Fibroblast of skin of abdomen (primary cell): ENCODE measurements around the gene ERGIC1.

Experiments used
- DNase-seq: peaks from one replicate; pipeline ENCODE4 v3.0.0-alpha.2; 2013

ERGIC1 gene

GRCh38 chr5:172903790-172904189 is 69.7 kb downstream of the ERGIC1 start:
- DNase-seq, result peak; percentile 96

DNA sequence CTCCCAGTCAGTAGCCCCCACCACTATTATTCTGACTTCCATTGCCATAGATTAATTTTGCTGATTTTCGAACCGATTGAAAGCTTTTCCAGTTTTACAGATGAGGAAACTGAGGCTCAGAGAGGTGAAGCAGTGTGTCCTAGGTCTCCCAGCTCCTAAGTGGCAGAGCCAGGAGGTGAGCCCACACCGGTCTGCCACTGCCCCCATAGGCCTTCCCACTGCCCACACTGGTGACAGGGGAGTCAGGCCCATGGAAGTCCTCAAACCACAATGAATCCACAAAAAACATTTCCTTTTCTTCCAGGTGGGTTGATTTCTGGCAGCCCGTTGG is 70.2 kb downstream of the ERGIC1 start:
- no peak for DNase-seq

GRCh38 chr5:172904643-172905345 is 70.7 kb downstream of the ERGIC1 start:
- peak; percentile 79 for DNase-seq

- peak; percentile 46 for DNase-seq
These were observed 71.5 kb downstream of the ERGIC1 start for GRCh38 chr5:172905346-172906140.

- peak; percentile 76 for DNase-seq
These were observed 72.4 kb downstream of the ERGIC1 start for GRCh38 chr5:172906436-172906835.

- no peak for DNase-seq
These were observed 72.8 kb downstream of the ERGIC1 start for GRCh38 chr5:172906888-172907287.

GRCh38 chr5:172907657-172908056 is 73.6 kb downstream of the ERGIC1 start:
- DNase-seq, result no peak

GRCh38 chr5:172908662-172909061 is 74.6 kb downstream of the ERGIC1 start:
- no peak for DNase-seq

GRCh38 chr5:172909931-172910502 is 76.0 kb downstream of the ERGIC1 start:
- peak; percentile 75 for DNase-seq

GRCh38 chr5:172910828-172911627 is 77.0 kb downstream of the ERGIC1 start:
- DNase-seq, result peak; percentile 52

DNA sequence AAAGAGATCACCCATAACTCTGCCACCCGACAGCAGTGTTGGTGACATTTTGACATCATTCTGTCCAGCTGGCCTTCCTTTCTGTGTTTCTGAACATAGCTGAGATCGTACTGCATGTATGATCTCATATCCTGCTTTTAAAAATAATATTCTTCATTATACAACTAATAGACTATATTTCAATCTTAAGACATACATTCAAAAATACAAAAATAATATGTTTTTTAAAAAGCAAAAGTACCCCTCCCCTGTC is 77.5 kb downstream of the ERGIC1 start:
- DNase-seq, result no peak

DNA sequence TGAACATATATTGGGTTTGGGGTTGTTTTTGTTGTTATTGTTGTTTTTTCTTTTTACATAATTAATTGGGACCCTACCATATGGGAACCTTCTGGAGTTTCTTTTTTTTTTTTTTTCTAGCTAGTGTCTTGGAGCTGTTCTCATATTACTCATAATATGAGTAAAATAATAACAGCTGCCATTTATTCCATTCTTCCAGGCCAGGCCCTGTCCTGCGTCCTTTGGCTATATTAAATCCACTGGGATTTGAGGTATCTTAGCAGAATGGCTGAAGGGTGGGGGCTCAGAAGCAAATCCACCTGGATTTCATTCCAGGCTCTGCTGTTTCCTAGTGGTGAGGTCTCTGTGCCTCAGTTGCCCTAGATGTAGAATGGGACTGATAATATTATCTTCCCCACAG is 77.9 kb downstream of the ERGIC1 start:
- no peak for DNase-seq

- DNase-seq, result no peak
These were observed 79.2 kb downstream of the ERGIC1 start for GRCh38 chr5:172913117-172913850.

DNA sequence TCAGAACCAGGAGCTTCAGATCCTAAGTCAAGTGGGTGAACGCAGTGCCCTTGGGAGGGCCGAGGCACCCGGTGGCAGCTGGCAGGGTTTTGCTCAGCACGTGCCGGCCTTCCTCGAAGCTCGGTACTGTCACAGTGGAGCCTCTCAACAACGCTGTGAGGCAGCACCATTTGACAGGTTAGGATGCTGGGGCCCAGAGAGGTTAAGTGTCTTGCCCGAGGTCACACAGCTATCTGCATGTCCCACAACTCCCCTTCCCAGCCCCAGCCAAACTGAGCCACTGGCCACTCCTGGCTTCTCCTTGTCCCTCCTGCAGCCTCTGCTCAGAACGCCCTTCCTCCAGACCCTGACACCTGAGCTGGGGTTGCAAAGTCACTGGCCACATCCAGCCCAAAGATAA is 81.5 kb downstream of the ERGIC1 start:
- no peak for DNase-seq

GRCh38 chr5:172918421-172919371 is 84.6 kb downstream of the ERGIC1 start:
- DNase-seq, result no peak

- DNase-seq, result no peak
These were observed 85.7 kb downstream of the ERGIC1 start for GRCh38 chr5:172919525-172920446.

DNA sequence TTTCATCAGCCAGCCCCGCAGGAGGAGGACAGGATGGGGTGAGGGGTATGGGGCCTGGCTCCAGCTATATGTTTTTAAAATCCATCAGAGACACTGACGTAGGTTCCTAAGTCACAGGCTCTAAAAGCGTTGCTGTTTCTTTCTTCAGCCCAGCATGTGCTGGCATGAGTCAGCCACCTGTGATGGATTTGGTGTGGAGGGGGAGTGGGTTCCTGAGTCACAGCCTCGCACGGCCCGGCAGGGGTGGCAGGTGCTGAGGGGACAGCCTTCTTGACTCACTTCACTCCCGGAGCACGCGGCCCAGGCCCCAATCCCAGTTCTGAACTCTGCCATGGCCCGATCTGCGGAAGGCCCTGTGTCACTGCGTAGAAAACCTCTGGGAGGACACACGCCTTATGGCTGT is 86.4 kb downstream of the ERGIC1 start:
- DNase-seq, result peak; percentile 94

- no peak for DNase-seq
These were observed 86.9 kb downstream of the ERGIC1 start for GRCh38 chr5:172920995-172921394.

DNA sequence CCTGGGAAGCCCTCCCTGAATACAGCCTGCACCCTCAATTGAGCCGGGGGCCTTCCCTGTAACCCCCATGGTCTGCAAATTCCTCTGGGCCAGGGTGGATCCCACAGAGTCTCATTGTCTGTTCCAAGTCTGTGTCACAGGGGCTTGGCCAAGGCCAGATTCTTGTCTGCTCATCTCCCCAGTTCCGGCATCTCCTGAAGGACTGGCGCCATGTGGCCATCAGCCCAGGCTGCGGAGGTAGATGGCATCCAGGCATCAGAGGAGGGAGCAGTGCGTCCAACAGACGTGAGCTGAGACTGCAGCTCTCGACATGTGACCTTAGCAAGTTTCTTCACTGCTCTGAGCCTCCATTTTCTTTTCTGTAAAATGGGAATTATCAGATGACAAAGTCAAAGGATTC is 87.9 kb downstream of the ERGIC1 start:
- no peak for DNase-seq

DNA sequence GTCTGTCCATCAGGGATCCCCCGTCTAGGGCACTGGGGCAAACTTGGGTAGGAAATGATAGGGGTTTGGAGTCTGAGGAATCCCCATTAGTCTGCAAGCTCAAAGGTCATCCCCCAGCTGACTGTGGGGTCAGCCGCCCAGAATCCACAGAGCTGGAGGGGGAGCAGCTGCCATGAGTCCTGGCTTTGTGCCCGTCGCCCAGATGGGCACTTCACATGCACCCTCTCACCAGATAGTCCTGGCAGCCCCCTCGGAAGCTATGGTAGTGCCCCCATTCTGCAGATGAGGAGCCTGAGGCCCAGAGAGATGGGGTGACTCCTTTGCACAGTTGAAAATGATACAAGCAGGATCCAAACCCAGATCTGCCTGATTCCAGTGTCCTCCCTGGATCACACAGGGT is 89.5 kb downstream of the ERGIC1 start:
- no peak for DNase-seq
